ENCODE measurements around the gene NOL7. TPM values are rescaled to one million over a fixed set of nuclear protein-coding genes. Genes with fewer than 3 reads are reported as not detected.

NOL7 gene
- total and polyA plus RNA-seq, 10 donors: 44.6 to 73.6 (median 54.0) TPM

GRCh38 chr6:13574571-13575376 lies 40.4 kb upstream of the NOL7 start, which contains the start of gene SIRT5:
Gene SIRT5, plus strand, starts transcription at chr6:13574601. Its CDS starts 9,510 bp downstream, at chr6:13584111.
- H3K4me3 ChIP-seq: peak within 1 kb of the TSS; percentile 63 to 88 (median 75)

DNA sequence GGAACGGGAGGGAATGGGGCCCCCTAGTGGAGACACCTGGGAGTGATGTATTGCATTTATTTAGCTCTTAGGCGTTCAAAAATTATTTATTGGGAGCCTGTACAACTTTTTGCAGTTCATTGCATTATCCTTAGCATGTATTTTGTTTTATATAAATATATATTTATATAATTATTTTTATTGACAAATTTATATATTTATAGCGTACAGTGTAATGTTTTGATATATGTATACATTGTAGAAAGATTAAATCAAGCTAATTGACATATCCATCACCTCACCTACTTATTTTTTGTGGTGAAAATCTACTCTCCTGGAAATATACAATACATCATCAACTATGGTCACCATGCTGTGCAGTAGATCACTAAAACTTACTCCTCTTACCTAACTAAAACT lies 39.8 kb upstream of the NOL7 start:
- peaks cover 0 to 4% (median 0%) of the 10 kb centered on the region in 8 donors for H3K9me3 ChIP-seq
- 25 to 33% (median 31%) methylated on average over 3 of the region's 3 CpGs for WGBS, 5 donors
- TF ChIP-seq POLR2A (IDR thresholded peaks at IDR 0.05) (no peak), CTCF (IDR thresholded peaks at IDR 0.05 in 8 of 11, conservative IDR thresholded peaks at IDR 0.05 in 3 of 11) (peak in 10 of 11 experiments; percentile 23 to 82 (median 75))
- H3K36me3 ChIP-seq: peaks cover 0 to 12% (median 0%) of the 10 kb centered on the region in 6 donors
- H3K27ac ChIP-seq: peak overlapping the region; percentile 92 to 99 (median 96)
- H3K4me3 ChIP-seq: peak overlapping the region; percentile 63 to 88 (median 75)
- H3K27me3 ChIP-seq (replicated peaks in 1 of 7): no peaks in the 10 kb centered on the region
- peaks cover 6 to 54% (median 20%) of the 10 kb centered on the region in 6 donors for H3K4me1 ChIP-seq
- intact Hi-C loops (cut with DNase I; ENCODE audit: low total_unique reads): no loop called here
- no peak for DNase-seq

More at GRCh38 chr6:13574571-13575376, 40.4 kb upstream of the NOL7 start, which contains the start of gene SIRT5:
- H3K27me3 ChIP-seq (replicated peaks in 1 of 7): no peaks in the 10 kb centered on the region
- H3K27ac ChIP-seq: peak within 1 kb of the TSS; percentile 92 to 99 (median 96)
- DNase-seq: peak; percentile 94
- 0 to 1% (median 0%) methylated on average over 28 to 52 of the region's 52 CpGs for WGBS, 5 donors
- H3K4me1 ChIP-seq: peaks cover 6 to 48% (median 20%) of the 10 kb centered on the region in 6 donors
- TF ChIP-seq POLR2AphosphoS5 (IDR thresholded peaks at IDR 0.05): peak; percentile 93 to 96 (median 93)
- peak in 1 of 11 experiments; percentile 84 for TF ChIP-seq CTCF (IDR thresholded peaks at IDR 0.05 in 8 of 11, conservative IDR thresholded peaks at IDR 0.05 in 3 of 11)
- TF ChIP-seq POLR2A (IDR thresholded peaks at IDR 0.05): peak; percentile 51 to 76 (median 69)
- intact Hi-C loops (cut with DNase I; ENCODE audit: low total_unique reads): no loop called here
- peaks cover 0 to 7% (median 0%) of the 10 kb centered on the region in 6 donors for H3K36me3 ChIP-seq
- peaks cover 0 to 4% (median 0%) of the 10 kb centered on the region in 8 donors for H3K9me3 ChIP-seq

DNA sequence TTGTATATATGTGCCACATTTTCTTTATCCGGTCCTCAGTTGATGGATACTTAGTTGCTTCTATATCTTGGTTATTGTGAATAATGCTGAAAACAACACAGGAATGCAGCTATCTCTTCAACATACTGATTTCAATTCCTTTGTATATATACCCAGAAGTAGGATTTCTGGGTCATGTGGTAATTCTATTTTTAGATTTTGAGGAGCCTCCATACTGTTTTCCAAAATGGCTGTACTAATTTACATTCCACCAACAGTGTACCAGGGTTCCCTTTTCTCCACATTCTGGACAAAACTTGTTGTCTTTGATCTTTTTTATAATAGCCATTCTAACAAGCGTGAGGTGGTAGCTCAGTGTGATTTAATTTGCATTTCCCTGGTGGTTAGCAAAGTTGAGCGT lies 39.1 kb upstream of the NOL7 start:
- DNase-seq: no peak
- Histone ChIP-seq H3K4me1 (peaks cover 6 to 54% (median 20%) of the 10 kb centered on the region in 6 donors), H3K9me3 (peaks cover 0 to 4% (median 0%) of the 10 kb centered on the region in 8 donors), H3K27ac (peak overlapping the region in 4 of 8 donors; percentile 92 to 99 (median 98)), H3K36me3 (peaks cover 0 to 19% (median 0%) of the 10 kb centered on the region in 6 donors), H3K27me3 (replicated peaks in 1 of 7) (no peaks in the 10 kb centered on the region), H3K4me3 (no peak overlapping the region)
- WGBS, 5 donors: 89 to 97% (median 93%) methylated on average over 3 of the region's 3 CpGs
- intact Hi-C loops (cut with DNase I; ENCODE audit: low total_unique reads): no loop called here
- TF ChIP-seq POLR2A (IDR thresholded peaks at IDR 0.05) (no peak), POLR2AphosphoS5 (IDR thresholded peaks at IDR 0.05) (no peak), CTCF (IDR thresholded peaks at IDR 0.05 in 8 of 11, conservative IDR thresholded peaks at IDR 0.05 in 3 of 11) (no peak)

- intact Hi-C loops (cut with DNase I; ENCODE audit: low total_unique reads): no loop called here
- Histone ChIP-seq H3K36me3 (peaks cover 0 to 27% (median 0%) of the 10 kb centered on the region in 6 donors), H3K4me3 (no peak overlapping the region), H3K9me3 (peaks cover 0 to 4% (median 0%) of the 10 kb centered on the region in 8 donors), H3K4me1 (peaks cover 6 to 49% (median 20%) of the 10 kb centered on the region in 6 donors), H3K27me3 (replicated peaks in 1 of 7) (no peaks in the 10 kb centered on the region), H3K27ac (peak overlapping the region in 2 of 8 donors; percentile 20 to 86)
- TF ChIP-seq CTCF (IDR thresholded peaks at IDR 0.05 in 8 of 11, conservative IDR thresholded peaks at IDR 0.05 in 3 of 11) (no peak), POLR2AphosphoS5 (IDR thresholded peaks at IDR 0.05) (no peak), POLR2A (IDR thresholded peaks at IDR 0.05) (no peak)
- 87 to 95% (median 92%) methylated on average over 3 of the region's 3 CpGs for WGBS, 5 donors
- DNase-seq: no peak
Observed at GRCh38 chr6:13577926-13578325, 37.2 kb upstream of the NOL7 start.

Measured in spleen (tissue), 11 donors.